ENCODE results near the gene UBXN6. TPM values are rescaled to one million over a fixed set of nuclear protein-coding genes. Genes with fewer than 3 reads are reported as not detected.

The UBXN6 gene
- total and polyA plus RNA-seq, 10 donors = 72.3 to 146 (median 91.4) TPM

- Histone ChIP-seq H3K27ac (no peak overlapping the region), H3K4me3 (no peak overlapping the region), H3K27me3 (replicated peaks in 1 of 7) (no peaks in the 10 kb centered on the region), H3K9me3 (no peaks in the 10 kb centered on the region), H3K4me1 (peaks cover 0 to 9% (median 0%) of the 10 kb centered on the region in 6 donors), H3K36me3 (peaks cover 0 to 98% (median 57%) of the 10 kb centered on the region in 6 donors)
- peak in 1 of 3 donors; percentile 2 for TF ChIP-seq POLR2AphosphoS5 (IDR thresholded peaks at IDR 0.05)
- TF ChIP-seq CTCF (IDR thresholded peaks at IDR 0.05 in 8 of 11, conservative IDR thresholded peaks at IDR 0.05 in 3 of 11) = no peak
- intact Hi-C loops (cut with DNase I; ENCODE audit: low total_unique reads) = no loop called here
- WGBS, 5 donors = 89 to 92% (median 91%) methylated on average over 14 to 25 of the region's 25 CpGs
- DNase-seq = no peak
These were observed 45.7 kb upstream of the UBXN6 start for GRCh38 chr19:4503132-4503824.

GRCh38 chr19:4502282-4503131, 44.9 kb upstream of the UBXN6 start:
- H3K36me3 ChIP-seq = peaks cover 0 to 100% (median 65%) of the 10 kb centered on the region in 6 donors
- no peaks in the 10 kb centered on the region for H3K9me3 ChIP-seq
- intact Hi-C loops (cut with DNase I; ENCODE audit: low total_unique reads) = no loop called here
- H3K4me3 ChIP-seq = no peak overlapping the region
- no peak overlapping the region for H3K27ac ChIP-seq
- 88 to 93% (median 89%) methylated on average over 22 to 37 of the region's 37 CpGs for WGBS, 5 donors
- TF ChIP-seq CTCF (IDR thresholded peaks at IDR 0.05 in 8 of 11, conservative IDR thresholded peaks at IDR 0.05 in 3 of 11) (no peak), POLR2A (IDR thresholded peaks at IDR 0.05) (no peak), POLR2AphosphoS5 (IDR thresholded peaks at IDR 0.05) (no peak)
- H3K4me1 ChIP-seq = peaks cover 0 to 9% (median 0%) of the 10 kb centered on the region in 6 donors
- DNase-seq = no peak
- no peaks in the 10 kb centered on the region for H3K27me3 ChIP-seq (replicated peaks in 1 of 7)

GRCh38 chr19:4501691-4502090, 44.1 kb upstream of the UBXN6 start:
- no peaks in the 10 kb centered on the region for H3K27me3 ChIP-seq (replicated peaks in 1 of 7)
- H3K27ac ChIP-seq = no peak overlapping the region
- no peak overlapping the region for H3K4me3 ChIP-seq
- H3K9me3 ChIP-seq = no peaks in the 10 kb centered on the region
- H3K36me3 ChIP-seq = peaks cover 0 to 100% (median 73%) of the 10 kb centered on the region in 6 donors
- H3K4me1 ChIP-seq = peaks cover 0 to 3% (median 0%) of the 10 kb centered on the region in 6 donors
- no peak for DNase-seq
- intact Hi-C loops (cut with DNase I; ENCODE audit: low total_unique reads) = no loop called here
- 84 to 96% (median 94%) methylated on average over 22 to 25 of the region's 25 CpGs for WGBS, 5 donors
- no peak for TF ChIP-seq CTCF (IDR thresholded peaks at IDR 0.05 in 8 of 11, conservative IDR thresholded peaks at IDR 0.05 in 3 of 11)
- no peak for TF ChIP-seq POLR2A (IDR thresholded peaks at IDR 0.05)
- TF ChIP-seq POLR2AphosphoS5 (IDR thresholded peaks at IDR 0.05) = no peak
